Natural killer cell (primary cell): ENCODE measurements around the gene BRF1. TPM values are rescaled to one million over a fixed set of nuclear protein-coding genes. Genes with fewer than 3 reads are reported as not detected.
"Not testable (repeated sequence)": the region's sequence is repeated elsewhere in the genome, so short reads cannot be mapped to it uniquely, and the experiment has no call there.

Experiments used
- ATAC-seq, 3 donors: fragments of 150-1000 bp in 2 of 3; fragments of 200-7000 bp in 1 of 3; cut with Tn5 transposase; 1 replicate in 1 of 3; 2 replicates in 2 of 3; pipeline ENCODE4 v1.10.0; 2021; ENCODE audit warnings: mild to moderate bottlenecking in 2 of 3, moderate library complexity in 2 of 3
- DNase-seq, 2 donors: peaks; one replicate each; pipeline versions ENCODE4 v3.0.0 to v3.0.0-alpha.2; 2013 to 2021; ENCODE audit warnings: mixed read lengths in 1 of 2
- H3K27ac ChIP-seq: one replicate; pipeline ENCODE4 v1.5.1; 2013; ENCODE audit warnings: mild to moderate bottlenecking, low read length
- H3K27me3 ChIP-seq: one replicate; pipeline ENCODE4 v1.6.1; 2013; ENCODE audit warnings: low read length; ENCODE audit not compliant: control insufficient read depth, insufficient read depth
- H3K36me3 ChIP-seq: one replicate; pipeline ENCODE4 v1.6.1; 2013; ENCODE audit warnings: low read length; ENCODE audit not compliant: control insufficient read depth, insufficient read depth
- H3K4me1 ChIP-seq: one replicate; pipeline ENCODE4 v1.6.1; 2013; ENCODE audit warnings: low read length; ENCODE audit not compliant: control insufficient read depth, insufficient read depth
- H3K4me3 ChIP-seq: one replicate; pipeline ENCODE4 v1.5.1; 2013; ENCODE audit warnings: low read length
- H3K9me3 ChIP-seq: one replicate; pipeline ENCODE4 v1.6.1; 2013; ENCODE audit warnings: low read length; ENCODE audit not compliant: control insufficient read depth, insufficient read depth
- H3K27ac Mint-ChIP-seq, 2 donors: one replicate each; pipeline ENCODE4 v1.8.0; 2022; ENCODE audit warnings: mild to moderate bottlenecking in 2 of 2, mixed read lengths in 2 of 2, moderate library complexity in 1 of 2
- H3K27me3 Mint-ChIP-seq, 2 donors: one replicate each; pipeline ENCODE4 v1.8.0; 2022; ENCODE audit warnings: low read depth in 2 of 2, mixed read lengths in 2 of 2
- H3K36me3 Mint-ChIP-seq: one replicate; pipeline ENCODE4 v1.8.0; 2022; ENCODE audit warnings: mixed read lengths
- H3K4me1 Mint-ChIP-seq, 2 donors: one replicate each; pipeline ENCODE4 v1.8.0; 2022; ENCODE audit warnings: mixed read lengths in 2 of 2
- H3K4me3 Mint-ChIP-seq: one replicate; pipeline ENCODE4 v1.8.0; 2022; ENCODE audit warnings: mild to moderate bottlenecking, moderate library complexity, mixed read lengths
- H3K9me3 Mint-ChIP-seq, 2 donors: one replicate each; pipeline ENCODE4 v1.8.0; 2022; ENCODE audit warnings: mixed read lengths in 2 of 2
- WGBS: methylation state at CpG from one replicate; pipeline ENCODE4 v1.1.7; 2013; ENCODE audit warnings: missing lambda C conversion rate; ENCODE audit not compliant: insufficient coverage; 5-methylcytosine and 5-hydroxymethylcytosine counted together
- intact Hi-C: fragments of 100-400 bp; cut with micrococcal nuclease; formaldehyde crosslinking; loops from one replicate; pipeline ENCODE4 v1.14.2; 2022
- total RNA-seq, 4 donors: library from RNA; stranded (reverse); fragments of 120-200 nt in 1 of 4; gene quantifications; one replicate each; pipeline versions ENCODE4 v1.2.3 to v1.2.4, GENCODE V29; 2013 to 2022
- TF ChIP-seq, protein P1 (sequence below): fragments of 200-600 bp; IDR thresholded peaks from one replicate; pipeline ENCODE4 v1.8.0; 2022; ENCODE audit warnings: antibody characterized with exemption

Gene BRF1
- total RNA-seq, 3 donors from 2014 or later (not counting 1 experiment from before 2014, with no cell fraction given) = 82.4 to 92.7 (median 87.4) TPM

DNA sequence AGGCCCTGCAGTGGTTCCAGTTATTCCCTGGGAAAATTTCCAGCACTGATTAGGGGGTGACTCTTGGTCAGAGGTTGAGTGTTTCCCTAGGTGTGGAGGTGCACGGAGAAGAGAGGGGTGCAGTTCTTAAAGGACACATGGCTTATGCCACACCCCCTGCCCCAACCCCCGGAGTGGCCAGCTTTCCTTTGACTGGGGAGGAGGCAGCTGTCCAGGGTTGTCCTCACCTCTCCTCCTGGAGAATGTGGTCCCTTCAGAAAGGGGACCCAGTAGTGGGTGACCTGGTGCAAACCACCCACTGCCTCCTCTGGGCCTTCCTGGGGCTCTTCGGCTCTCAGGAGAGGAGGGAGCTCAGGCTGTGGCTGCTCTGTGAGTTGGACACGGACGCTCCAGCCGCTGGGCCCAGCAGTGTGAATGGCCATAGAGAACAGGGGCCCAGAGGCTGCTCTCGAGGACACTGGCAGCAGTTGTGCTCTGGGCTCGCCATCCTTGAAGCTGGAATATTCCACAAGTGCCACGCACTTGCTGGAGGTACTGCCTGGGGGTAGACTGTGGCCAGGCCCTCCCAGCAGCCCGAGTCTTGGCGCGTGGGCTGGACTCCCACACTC lies 27.4 kb upstream of the BRF1 start:
- H3K4me1 Mint-ChIP-seq = peaks cover 17 to 47% of the 10 kb centered on the region in 2 donors
- H3K9me3 Mint-ChIP-seq = no peaks in the 10 kb centered on the region
- no peak for DNase-seq
- H3K27ac Mint-ChIP-seq = no peak overlapping the region
- Histone ChIP-seq H3K4me3 (no peak overlapping the region), H3K4me1 (peaks cover 16% of the 10 kb centered on the region), H3K9me3 (no peaks in the 10 kb centered on the region), H3K36me3 (no peaks in the 10 kb centered on the region), H3K27me3 (no peaks in the 10 kb centered on the region), H3K27ac (no peak overlapping the region)
- no peaks in the 10 kb centered on the region for H3K27me3 Mint-ChIP-seq
- intact Hi-C loops = no loop called here
- 90% methylated on average over 12 of the region's 12 CpGs for WGBS
- ATAC-seq = no peak
- TF ChIP-seq, protein P1, sequence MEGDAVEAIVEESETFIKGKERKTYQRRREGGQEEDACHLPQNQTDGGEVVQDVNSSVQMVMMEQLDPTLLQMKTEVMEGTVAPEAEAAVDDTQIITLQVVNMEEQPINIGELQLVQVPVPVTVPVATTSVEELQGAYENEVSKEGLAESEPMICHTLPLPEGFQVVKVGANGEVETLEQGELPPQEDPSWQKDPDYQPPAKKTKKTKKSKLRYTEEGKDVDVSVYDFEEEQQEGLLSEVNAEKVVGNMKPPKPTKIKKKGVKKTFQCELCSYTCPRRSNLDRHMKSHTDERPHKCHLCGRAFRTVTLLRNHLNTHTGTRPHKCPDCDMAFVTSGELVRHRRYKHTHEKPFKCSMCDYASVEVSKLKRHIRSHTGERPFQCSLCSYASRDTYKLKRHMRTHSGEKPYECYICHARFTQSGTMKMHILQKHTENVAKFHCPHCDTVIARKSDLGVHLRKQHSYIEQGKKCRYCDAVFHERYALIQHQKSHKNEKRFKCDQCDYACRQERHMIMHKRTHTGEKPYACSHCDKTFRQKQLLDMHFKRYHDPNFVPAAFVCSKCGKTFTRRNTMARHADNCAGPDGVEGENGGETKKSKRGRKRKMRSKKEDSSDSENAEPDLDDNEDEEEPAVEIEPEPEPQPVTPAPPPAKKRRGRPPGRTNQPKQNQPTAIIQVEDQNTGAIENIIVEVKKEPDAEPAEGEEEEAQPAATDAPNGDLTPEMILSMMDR = no peak
- H3K36me3 Mint-ChIP-seq = no peaks in the 10 kb centered on the region
- no peak overlapping the region for H3K4me3 Mint-ChIP-seq

DNA sequence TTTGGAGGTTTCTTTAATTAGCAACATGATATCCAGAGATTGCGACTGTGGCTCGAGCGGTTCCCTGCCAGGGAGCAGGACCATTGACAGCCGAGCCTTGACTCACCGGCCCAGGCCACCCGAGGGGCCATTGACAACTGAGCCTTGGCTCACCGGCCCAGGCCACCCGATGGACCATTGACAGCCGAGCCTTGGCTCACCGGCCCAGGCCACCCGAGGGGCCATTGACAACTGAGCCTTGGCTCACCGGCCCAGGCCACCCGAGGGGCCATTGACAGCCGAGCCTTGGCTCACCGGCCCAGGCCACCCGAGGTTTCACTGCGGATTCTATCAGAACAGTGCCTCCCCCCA lies 26.9 kb upstream of the BRF1 start:
- H3K4me1 ChIP-seq = peaks cover 16% of the 10 kb centered on the region
- DNase-seq, H3K4me3 Mint-ChIP-seq, H3K9me3 ChIP-seq, H3K27ac Mint-ChIP-seq, H3K27ac ChIP-seq, H3K4me3 ChIP-seq, H3K27me3 Mint-ChIP-seq, H3K36me3 ChIP-seq, intact Hi-C loops, ATAC-seq, H3K9me3 Mint-ChIP-seq, H3K36me3 Mint-ChIP-seq, H3K27me3 ChIP-seq: not testable (repeated sequence)
- peaks cover 22 to 48% of the 10 kb centered on the region in 2 donors for H3K4me1 Mint-ChIP-seq
- WGBS = 94% methylated on average over 17 of the region's 17 CpGs

DNA sequence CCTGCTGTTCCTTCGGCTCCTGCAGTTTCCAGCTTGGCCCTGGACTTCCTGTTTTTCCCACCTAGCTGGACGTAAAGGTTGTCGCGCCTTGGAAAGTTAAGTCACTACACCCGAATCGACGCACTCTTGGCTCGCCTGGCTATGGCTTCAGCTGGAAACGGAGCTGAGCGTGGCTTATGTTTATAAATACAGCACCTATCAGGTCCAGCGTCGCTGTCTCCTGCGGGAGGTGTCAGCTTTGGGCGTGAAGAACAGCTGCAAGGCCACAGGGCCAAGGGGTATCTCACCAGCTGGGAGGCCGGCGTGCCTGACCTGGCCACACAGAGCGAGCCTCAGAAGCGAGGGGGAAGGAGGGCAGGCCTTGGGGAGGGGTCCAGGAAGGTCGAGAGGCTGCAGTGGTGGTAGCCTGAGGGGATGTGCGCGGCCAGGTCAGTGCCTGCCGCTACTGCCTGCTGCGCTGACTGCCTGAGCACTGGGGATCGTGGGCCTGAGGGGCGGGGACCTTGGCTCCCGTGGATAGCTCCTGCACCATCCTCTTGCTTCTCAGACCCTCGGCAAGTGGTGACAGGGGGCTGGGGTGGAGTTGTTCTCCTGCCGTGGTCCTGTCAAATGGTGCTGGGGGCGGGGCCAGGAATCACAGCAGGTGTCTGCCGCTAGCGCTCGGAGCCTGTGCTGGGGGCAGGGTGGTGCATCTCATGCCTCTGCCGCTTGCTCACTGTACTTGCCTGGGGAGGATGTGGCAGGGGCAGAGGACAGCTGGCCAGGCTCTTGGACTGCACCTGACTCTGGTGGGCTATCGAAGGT lies 26.3 kb upstream of the BRF1 start:
- Histone ChIP-seq H3K27me3 (no peaks in the 10 kb centered on the region), H3K36me3 (no peaks in the 10 kb centered on the region), H3K27ac (no peak overlapping the region), H3K9me3 (no peaks in the 10 kb centered on the region), H3K4me3 (no peak overlapping the region), H3K4me1 (peaks cover 13% of the 10 kb centered on the region)
- WGBS = 92% methylated on average over 34 of the region's 34 CpGs
- intact Hi-C loops = no loop called here
- ATAC-seq = no peak
- no peaks in the 10 kb centered on the region for H3K27me3 Mint-ChIP-seq
- H3K4me1 Mint-ChIP-seq = peaks cover 25 to 47% of the 10 kb centered on the region in 2 donors
- H3K27ac Mint-ChIP-seq = no peak overlapping the region
- TF ChIP-seq, protein P1 = no peak
- H3K36me3 Mint-ChIP-seq = no peaks in the 10 kb centered on the region
- no peaks in the 10 kb centered on the region for H3K9me3 Mint-ChIP-seq
- DNase-seq = no peak
- no peak overlapping the region for H3K4me3 Mint-ChIP-seq

DNA sequence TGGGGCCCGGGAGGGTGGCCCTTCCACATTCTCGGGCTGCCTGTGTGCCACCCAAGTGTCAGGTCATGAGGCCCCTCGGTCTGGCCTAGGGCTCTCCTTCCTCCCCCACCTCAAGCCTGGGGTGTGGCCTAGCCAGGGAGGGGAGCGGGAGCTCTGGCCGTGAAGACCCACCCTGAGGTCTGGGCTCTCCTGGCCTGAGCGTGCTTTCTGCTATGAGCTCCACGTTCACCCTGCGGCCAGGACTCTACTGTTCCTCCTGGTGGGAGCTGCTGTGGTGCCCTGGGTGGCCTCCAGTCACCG lies 25.7 kb upstream of the BRF1 start:
- Mint-ChIP-seq H3K4me3 (no peak overlapping the region), H3K36me3 (no peaks in the 10 kb centered on the region)
- intact Hi-C loops = no loop called here

More for the DNA sequence above, 25.7 kb upstream of the BRF1 start:
- 90% methylated on average over 9 of the region's 9 CpGs for WGBS
- DNase-seq (no peak), ATAC-seq (no peak)
- H3K27ac Mint-ChIP-seq = no peak overlapping the region
- no peak overlapping the region for H3K27ac ChIP-seq
- H3K4me1 ChIP-seq = peaks cover 11% of the 10 kb centered on the region
- H3K9me3 Mint-ChIP-seq = no peaks in the 10 kb centered on the region
- H3K4me3 ChIP-seq = no peak overlapping the region
- TF ChIP-seq, protein P1 = no peak
- no peaks in the 10 kb centered on the region for H3K36me3 ChIP-seq
- H3K9me3 ChIP-seq = no peaks in the 10 kb centered on the region
- no peaks in the 10 kb centered on the region for H3K27me3 ChIP-seq
- H3K27me3 Mint-ChIP-seq = no peaks in the 10 kb centered on the region
- peaks cover 19 to 41% of the 10 kb centered on the region in 2 donors for H3K4me1 Mint-ChIP-seq
